HG03439 (cell line): ENCODE data around the gene SH3RF2.

ENCODE experiments used
- ATAC-seq: cut with Tn5 transposase; IDR thresholded peaks from one replicate; pipeline ENCODE4 v1.9.1; 2021; ENCODE audit warnings: mild to moderate bottlenecking, moderate library complexity; ENCODE audit not compliant: unreplicated experiment

Gene SH3RF2

GRCh38 chr5:145920542-145921210 is 15.7 kb upstream of the SH3RF2 start:
- ATAC-seq: no peak

GRCh38 chr5:145921211-145921610 is 15.2 kb upstream of the SH3RF2 start:
- no peak for ATAC-seq

- no peak for ATAC-seq
These were observed 14.3 kb upstream of the SH3RF2 start for GRCh38 chr5:145922059-145922458.

- no peak for ATAC-seq
These were observed 13.0 kb upstream of the SH3RF2 start for GRCh38 chr5:145923405-145923804.

- ATAC-seq: no peak
These were observed 11.5 kb upstream of the SH3RF2 start for GRCh38 chr5:145924849-145925248.

- ATAC-seq: no peak
These were observed 11.0 kb upstream of the SH3RF2 start for GRCh38 chr5:145925353-145925752.

- no peak for ATAC-seq
These were observed 10.6 kb upstream of the SH3RF2 start for GRCh38 chr5:145925803-145926202.

- ATAC-seq: no peak
These were observed 4.7 kb upstream of the SH3RF2 start for GRCh38 chr5:145931718-145932117.

- no peak for ATAC-seq
These were observed 2.1 kb upstream of the SH3RF2 start for GRCh38 chr5:145934276-145934675.

- peak; percentile 81 for ATAC-seq
These were observed 1.3 kb downstream of the SH3RF2 start for GRCh38 chr5:145937432-145938250.

- ATAC-seq: no peak
These were observed 2.6 kb downstream of the SH3RF2 start for GRCh38 chr5:145938776-145939539.

- ATAC-seq: no peak
These were observed 3.2 kb downstream of the SH3RF2 start for GRCh38 chr5:145939540-145940065.

GRCh38 chr5:145941096-145941447 is 4.7 kb downstream of the SH3RF2 start:
- ATAC-seq: no peak

- no peak for ATAC-seq
These were observed 5.2 kb downstream of the SH3RF2 start for GRCh38 chr5:145941448-145942130.

- no peak for ATAC-seq
These were observed 5.8 kb downstream of the SH3RF2 start for GRCh38 chr5:145942201-145942600.

- ATAC-seq: no peak
These were observed 6.4 kb downstream of the SH3RF2 start for GRCh38 chr5:145942749-145943148.

GRCh38 chr5:145943674-145944121 is 7.3 kb downstream of the SH3RF2 start:
- no peak for ATAC-seq

- ATAC-seq: no peak
These were observed 8.0 kb downstream of the SH3RF2 start for GRCh38 chr5:145944328-145944727.

- no peak for ATAC-seq
These were observed 9.3 kb downstream of the SH3RF2 start for GRCh38 chr5:145945620-145946111.

GRCh38 chr5:145946112-145946861 is 9.9 kb downstream of the SH3RF2 start:
- peak; percentile 98 for ATAC-seq
